ENCODE measurements around the gene UBAP2L.
"Not testable (repeated sequence)": the region's sequence is repeated elsewhere in the genome, so short reads cannot be mapped to it uniquely, and the experiment has no call there.

The UBAP2L gene

DNA sequence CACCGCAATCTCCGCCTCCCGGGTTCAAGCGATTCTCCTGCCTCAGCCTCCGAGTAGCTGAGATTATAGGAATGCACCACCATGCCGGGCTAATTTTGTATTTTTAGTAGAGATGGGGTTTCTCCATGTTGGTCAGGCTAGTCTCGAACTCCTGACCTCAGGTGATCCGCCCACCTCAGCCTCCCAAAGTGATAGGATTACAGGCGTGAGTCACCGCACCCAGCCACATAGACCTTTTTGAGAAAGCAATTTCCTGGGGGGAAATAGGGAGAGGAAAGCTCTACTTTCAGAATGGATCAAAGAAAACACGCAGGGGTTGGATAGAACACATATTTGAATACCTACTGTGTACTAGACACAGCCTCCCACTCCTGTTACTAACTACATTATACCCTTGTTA is 15.0 kb upstream of the UBAP2L start:
- not testable (repeated sequence) for ATAC-seq
- DNase-seq = peak; percentile 27

GRCh38 chr1:154206196-154206595 is 14.6 kb upstream of the UBAP2L start, which contains the start of gene CFAP141:
Gene CFAP141, minus strand, starts transcription at chr1:154206333. Its CDS starts 26 bp downstream, at chr1:154206307.
- ATAC-seq = peak; percentile 96
- no peak for DNase-seq

- ATAC-seq (no peak), DNase-seq (no peak)
Measured at GRCh38 chr1:154207262-154207661, 13.5 kb upstream of the UBAP2L start.

GRCh38 chr1:154208677-154209388 is 11.9 kb upstream of the UBAP2L start:
- DNase-seq = no peak
- no peak for ATAC-seq

DNA sequence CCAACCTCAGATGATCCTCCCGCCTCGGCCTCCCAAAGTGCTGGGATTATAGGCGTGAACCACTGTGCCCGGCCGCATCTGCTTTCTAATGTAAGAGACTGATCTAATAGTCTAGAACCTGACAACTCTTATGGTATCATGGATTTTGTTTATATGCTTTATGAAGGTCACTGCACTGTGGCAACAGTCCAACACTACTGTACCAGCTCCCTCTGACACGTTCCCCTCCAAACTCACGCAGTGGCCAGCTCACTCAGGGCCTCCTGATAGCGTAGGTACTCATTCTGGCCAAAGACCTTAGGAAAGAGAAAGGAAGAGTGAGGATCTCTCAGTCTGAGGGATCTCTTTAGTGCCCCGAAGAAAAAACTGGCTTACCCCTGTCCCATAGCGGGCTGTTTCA is 8.7 kb upstream of the UBAP2L start:
- ATAC-seq (no peak), DNase-seq (no peak)

DNA sequence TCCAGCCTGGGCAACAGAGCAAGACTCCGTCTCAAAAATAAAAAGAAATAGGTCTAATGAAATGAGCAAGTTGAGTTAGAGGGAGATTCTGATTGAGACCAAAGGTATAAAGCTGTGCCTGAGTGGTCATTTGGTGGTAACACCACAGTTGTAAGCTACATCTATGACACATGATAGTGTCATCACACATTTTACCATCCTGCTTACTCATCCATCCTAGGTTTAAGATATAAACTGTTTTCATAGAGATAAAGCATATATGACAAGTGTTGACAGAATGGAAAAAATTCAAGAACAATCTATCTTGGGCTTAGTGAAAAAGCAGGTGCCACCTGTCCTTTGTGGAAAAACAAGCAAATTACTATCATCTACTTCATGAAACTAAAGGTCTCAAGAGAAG is 7.5 kb upstream of the UBAP2L start:
- ATAC-seq (peak; percentile 91), DNase-seq (no peak)

- DNase-seq (no peak), ATAC-seq (no peak)
Measured at GRCh38 chr1:154218545-154218944, 2.2 kb upstream of the UBAP2L start.

DNA sequence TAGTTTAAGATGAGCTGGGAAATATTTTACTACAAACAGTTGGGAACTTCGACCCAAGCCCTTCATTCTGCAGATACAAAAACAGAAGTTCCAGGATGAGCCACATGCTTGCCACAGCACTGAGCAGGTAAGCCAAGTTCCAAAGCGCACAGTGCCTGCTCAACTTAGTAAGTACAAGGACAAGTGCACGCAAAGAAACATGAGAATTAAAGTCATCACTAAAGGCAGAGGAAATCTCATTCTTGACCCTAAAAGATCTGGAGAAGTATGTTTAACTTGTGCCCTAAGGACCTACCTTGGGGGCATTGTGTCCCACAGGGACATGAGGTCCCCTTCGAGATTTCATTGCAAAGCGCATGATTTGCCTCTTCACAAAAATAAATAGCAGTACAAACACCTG is 1.2 kb upstream of the UBAP2L start:
- ATAC-seq (no peak), DNase-seq (no peak)

- DNase-seq = no peak
- ATAC-seq = no peak
Measured at GRCh38 chr1:154220970-154221277, 169 bp downstream of the UBAP2L start.

- DNase-seq (peak; percentile 68), ATAC-seq (peak; percentile 25)
Measured at GRCh38 chr1:154221278-154222001, 685 bp downstream of the UBAP2L start.

GRCh38 chr1:154222518-154222917 is 1.8 kb downstream of the UBAP2L start:
- ATAC-seq (no peak), DNase-seq (no peak)

DNA sequence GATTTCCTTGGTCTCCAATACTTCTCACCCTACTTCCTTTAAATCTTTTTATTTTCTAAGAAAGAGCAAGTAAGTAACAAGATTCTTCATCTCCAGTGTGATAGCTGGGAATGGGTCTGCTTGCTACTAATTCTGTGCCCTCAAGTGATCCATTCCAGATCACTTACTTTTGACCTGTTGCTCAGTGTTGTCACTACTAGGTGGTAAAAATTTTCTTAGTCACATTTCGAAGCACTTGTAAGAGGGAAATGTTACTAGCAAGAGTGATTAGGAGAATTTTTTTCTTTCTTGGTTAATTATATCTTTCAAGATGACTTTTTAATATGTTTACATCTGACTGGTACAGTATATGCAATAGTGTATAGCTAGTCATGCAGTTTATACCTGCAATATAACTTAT is 2.2 kb downstream of the UBAP2L start:
- DNase-seq (no peak), ATAC-seq (no peak)

- ATAC-seq (no peak), DNase-seq (no peak)
Measured at GRCh38 chr1:154223621-154224020, 2.9 kb downstream of the UBAP2L start.

DNA sequence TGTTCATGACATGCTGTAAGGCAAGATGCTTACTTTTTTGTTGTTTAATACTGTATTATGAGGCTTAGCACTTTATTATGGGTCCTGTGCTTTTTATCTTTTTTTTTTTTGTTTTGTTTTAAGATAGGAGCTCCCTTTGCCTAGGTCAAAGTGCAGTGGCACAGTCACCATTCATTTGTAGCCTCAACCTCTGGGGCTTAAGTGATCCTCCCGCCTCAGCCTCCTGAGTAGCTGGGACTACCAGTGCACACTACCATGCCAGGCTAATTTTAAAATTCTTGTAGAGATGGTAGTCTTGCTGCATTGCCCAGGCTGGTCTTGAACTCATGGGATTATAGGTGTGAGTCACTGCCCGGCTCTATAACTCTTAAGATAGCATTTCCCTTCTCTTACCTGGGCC is 4.6 kb downstream of the UBAP2L start:
- DNase-seq (no peak), ATAC-seq (no peak)

GRCh38 chr1:154231112-154231511 is 10.4 kb downstream of the UBAP2L start:
- ATAC-seq, DNase-seq: not testable (repeated sequence)

- not testable (repeated sequence) for ATAC-seq, DNase-seq
Measured at GRCh38 chr1:154233127-154233526, 12.4 kb downstream of the UBAP2L start.

DNA sequence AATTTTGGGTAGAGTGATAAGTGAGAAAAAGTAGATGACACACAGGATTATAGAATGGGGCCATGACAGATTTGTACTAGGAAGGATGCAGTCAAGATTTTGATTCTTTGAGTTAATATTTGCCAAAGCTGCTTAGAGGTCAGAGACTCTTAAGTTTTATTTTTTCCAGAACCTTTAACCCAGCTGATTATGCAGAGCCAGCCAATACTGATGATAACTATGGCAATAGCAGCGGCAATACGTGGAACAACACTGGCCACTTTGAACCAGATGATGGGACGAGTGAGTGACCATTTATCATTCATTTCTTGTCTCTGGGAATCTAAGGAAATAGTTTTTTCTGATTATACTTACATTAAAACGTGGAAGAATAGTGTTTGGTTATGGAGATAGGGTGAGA is 16.1 kb downstream of the UBAP2L start:
- no peak for ATAC-seq
- DNase-seq = no peak

- no peak for ATAC-seq
- no peak for DNase-seq
Measured at GRCh38 chr1:154237435-154237834, 16.7 kb downstream of the UBAP2L start.

GRCh38 chr1:154237880-154238506 is 17.2 kb downstream of the UBAP2L start:
- DNase-seq (no peak), ATAC-seq (no peak)

GRCh38 chr1:154239491-154239890 is 18.7 kb downstream of the UBAP2L start:
- no peak for DNase-seq
- no peak for ATAC-seq

DNA sequence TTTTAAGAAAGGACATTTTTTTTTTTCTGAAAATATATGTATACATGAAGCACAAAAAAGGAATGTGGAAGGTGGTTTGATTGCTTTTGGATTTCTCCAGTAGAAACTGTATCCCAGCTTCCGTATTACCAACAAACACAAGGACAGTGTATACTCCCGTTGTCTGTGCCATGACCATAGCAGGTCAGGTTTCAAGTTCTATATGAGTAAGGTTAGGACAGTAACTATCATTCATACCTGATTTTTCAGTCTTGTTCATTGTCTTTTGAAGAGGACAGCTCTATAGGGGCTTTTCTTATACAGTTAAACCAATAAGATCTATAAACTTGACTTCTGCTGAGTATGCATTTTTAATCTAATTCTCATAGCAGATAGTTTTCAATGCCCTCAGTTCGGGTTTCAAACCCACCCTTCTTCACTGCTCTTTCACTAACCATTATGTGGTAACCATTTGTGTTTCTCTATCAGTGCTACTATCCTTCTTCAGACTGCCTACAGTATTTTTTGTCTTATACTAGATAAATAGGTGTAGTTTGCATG is 19.6 kb downstream of the UBAP2L start:
- DNase-seq (no peak), ATAC-seq (peak; percentile 23)

DNA sequence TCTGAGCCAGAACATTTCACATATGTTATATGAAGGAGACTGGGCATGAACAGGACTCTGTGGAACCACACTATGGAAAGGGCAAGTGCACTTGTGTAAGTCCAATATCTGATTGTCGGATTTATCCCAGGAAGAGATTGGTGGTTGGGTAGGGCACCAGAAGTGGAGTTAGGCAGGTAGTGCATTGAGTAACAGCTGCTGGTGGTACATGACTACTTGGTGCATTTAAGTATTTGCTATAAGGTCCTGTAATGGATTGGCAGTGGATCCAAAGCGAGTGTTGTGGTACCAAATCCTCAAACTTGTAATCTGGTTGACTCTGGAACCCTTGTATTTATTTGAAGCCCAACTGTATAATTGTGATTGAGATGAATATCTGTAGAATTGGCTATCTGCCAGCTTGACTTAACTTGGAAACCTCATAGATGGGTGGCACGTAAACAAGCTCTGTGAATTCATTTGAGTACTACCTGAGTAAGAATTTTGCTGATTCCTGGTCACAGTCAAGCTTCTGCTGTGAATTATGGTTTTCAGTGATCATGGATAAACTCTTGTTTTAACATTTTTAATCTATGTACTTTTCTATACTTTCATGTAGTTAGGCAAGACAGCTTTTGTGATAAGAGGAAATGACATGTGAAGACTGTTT is 21.1 kb downstream of the UBAP2L start:
- DNase-seq (no peak), ATAC-seq (no peak)

- ATAC-seq (no peak), DNase-seq (no peak)
Measured at GRCh38 chr1:154253671-154254070, 32.9 kb downstream of the UBAP2L start.
